ENCODE results near the gene HDHD3. TPM values are rescaled to one million over a fixed set of nuclear protein-coding genes. Genes with fewer than 3 reads are reported as not detected.
"Not testable (repeated sequence)": the region's sequence is repeated elsewhere in the genome, so short reads cannot be mapped to it uniquely, and the experiment has no call there.

The HDHD3 gene
- polyA plus RNA-seq, 4 donors = 96.9 to 370 (median 210) TPM

GRCh38 chr9:113409883-113410206, 33.1 kb upstream of the HDHD3 start:
- Histone ChIP-seq H3K9me3 (ENCODE audit: control insufficient read depth in 2 of 2, insufficient read depth in 1 of 2, low read depth in 1 of 2, low read length in 1 of 2) (no peaks in the 10 kb centered on the region), H3K27ac (ENCODE audit: low read depth in 1 of 3, low read length in 2 of 3) (peak overlapping the region; percentile 43 to 99 (median 96)), H3K4me1 (ENCODE audit: control insufficient read depth in 3 of 3, insufficient read depth in 2 of 3, low read depth in 1 of 3, low read length in 2 of 3) (peaks cover 0 to 6% (median 0%) of the 10 kb centered on the region in 3 donors), H3K36me3 (ENCODE audit: control insufficient read depth in 3 of 3, insufficient read depth in 2 of 3, low read depth in 1 of 3, low read length in 3 of 3) (peaks cover 0 to 14% (median 4%) of the 10 kb centered on the region in 3 donors), H3K27me3 (ENCODE audit: control insufficient read depth in 3 of 3, insufficient read depth in 3 of 3, low read length in 3 of 3) (no peaks in the 10 kb centered on the region), H3K4me3 (ENCODE audit: low read depth in 1 of 3, low read length in 3 of 3) (peak overlapping the region; percentile 70 to 83 (median 73))
- DNase-seq = no peak
- no peak for FAIRE-seq
- WGBS, 3 donors = 0% methylated on average over 20 of the region's 20 CpGs

DNA sequence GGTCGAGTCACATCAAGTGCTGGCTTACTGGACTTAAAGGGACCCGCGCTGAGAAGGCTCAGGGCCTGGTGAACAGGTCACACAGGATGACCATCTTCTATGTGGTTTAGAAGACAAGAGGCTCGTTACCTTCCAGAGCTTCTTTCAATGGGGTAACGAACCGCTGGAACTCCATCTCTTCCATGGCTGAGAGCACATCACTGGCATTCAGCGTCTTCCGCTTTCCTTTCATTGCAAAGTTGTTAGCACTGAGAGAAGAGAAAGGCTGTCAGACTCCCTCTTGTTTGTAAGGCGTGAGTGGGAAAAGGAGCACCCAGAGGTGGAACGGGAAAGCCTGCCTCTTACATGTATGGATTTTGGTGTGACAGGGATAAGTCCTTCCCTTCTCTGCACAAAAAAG, 32.7 kb upstream of the HDHD3 start:
- peaks cover 0 to 6% (median 0%) of the 10 kb centered on the region in 3 donors for H3K4me1 ChIP-seq (ENCODE audit: control insufficient read depth in 3 of 3, insufficient read depth in 2 of 3, low read depth in 1 of 3, low read length in 2 of 3)
- peak overlapping the region in 2 of 3 donors; percentile 96 to 99 for H3K27ac ChIP-seq (ENCODE audit: low read depth in 1 of 3, low read length in 2 of 3)
- H3K9me3 ChIP-seq (ENCODE audit: control insufficient read depth in 2 of 2, insufficient read depth in 1 of 2, low read depth in 1 of 2, low read length in 1 of 2) = no peaks in the 10 kb centered on the region
- H3K36me3 ChIP-seq (ENCODE audit: control insufficient read depth in 3 of 3, insufficient read depth in 2 of 3, low read depth in 1 of 3, low read length in 3 of 3) = peaks cover 0 to 14% (median 4%) of the 10 kb centered on the region in 3 donors
- DNase-seq = no peak
- WGBS, 3 donors = 22 to 38% (median 22%) methylated on average over 10 of the region's 10 CpGs
- FAIRE-seq = no peak
- no peaks in the 10 kb centered on the region for H3K27me3 ChIP-seq (ENCODE audit: control insufficient read depth in 3 of 3, insufficient read depth in 3 of 3, low read length in 3 of 3)
- peak overlapping the region; percentile 70 to 83 (median 73) for H3K4me3 ChIP-seq (ENCODE audit: low read depth in 1 of 3, low read length in 3 of 3)

DNA sequence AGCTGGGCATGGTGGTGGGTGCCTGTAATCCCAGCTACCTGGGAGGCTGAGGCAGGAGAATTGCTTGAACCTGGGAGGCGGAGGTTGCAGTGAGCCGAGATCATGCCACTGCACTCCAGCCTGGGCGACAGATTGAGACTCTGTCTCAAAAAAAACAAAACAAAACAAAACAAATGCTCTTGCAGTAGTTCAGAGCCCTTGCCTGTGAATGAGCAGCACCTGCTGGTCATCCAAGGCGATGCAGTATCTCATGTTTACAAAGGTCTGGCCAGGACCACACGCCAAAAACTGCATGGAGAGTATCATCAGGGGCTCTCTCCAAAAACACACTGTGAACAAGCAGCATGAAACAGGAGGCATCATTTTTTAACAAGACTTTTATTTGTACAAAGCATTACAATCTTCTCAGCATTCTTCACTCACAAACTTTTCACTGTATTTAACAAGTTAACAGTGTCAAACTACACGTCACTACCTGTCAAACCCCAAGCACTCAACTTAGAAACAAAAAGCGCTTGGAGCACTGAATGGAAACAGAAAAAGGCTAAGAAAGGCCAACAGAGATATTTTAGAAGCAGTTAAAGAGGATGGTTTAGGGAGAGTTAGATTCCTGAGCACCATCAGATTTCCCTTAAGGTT, 30.2 kb upstream of the HDHD3 start:
- peak; percentile 72 to 75 for DNase-seq
- not testable (repeated sequence) for H3K9me3 ChIP-seq (ENCODE audit: control insufficient read depth in 2 of 2, insufficient read depth in 1 of 2, low read depth in 1 of 2, low read length in 1 of 2); H3K27me3 ChIP-seq (ENCODE audit: control insufficient read depth in 3 of 3, insufficient read depth in 3 of 3, low read length in 3 of 3); FAIRE-seq; H3K4me1 ChIP-seq (ENCODE audit: control insufficient read depth in 3 of 3, insufficient read depth in 2 of 3, low read depth in 1 of 3, low read length in 2 of 3); H3K4me3 ChIP-seq (ENCODE audit: low read depth in 1 of 3, low read length in 3 of 3)
- 28 to 33% (median 30%) methylated on average over 7 of the region's 7 CpGs for WGBS, 3 donors
- Histone ChIP-seq H3K27ac (ENCODE audit: low read depth in 1 of 3, low read length in 2 of 3) (peak overlapping the region in 1 of 3 donors; percentile 20), H3K36me3 (ENCODE audit: control insufficient read depth in 3 of 3, insufficient read depth in 2 of 3, low read depth in 1 of 3, low read length in 3 of 3) (peaks cover 0 to 14% (median 4%) of the 10 kb centered on the region in 3 donors)

GRCh38 chr9:113406353-113406752, 29.6 kb upstream of the HDHD3 start:
- Histone ChIP-seq H3K36me3 (ENCODE audit: control insufficient read depth in 3 of 3, insufficient read depth in 2 of 3, low read depth in 1 of 3, low read length in 3 of 3) (peaks cover 0 to 14% (median 4%) of the 10 kb centered on the region in 3 donors), H3K4me1 (ENCODE audit: control insufficient read depth in 3 of 3, insufficient read depth in 2 of 3, low read depth in 1 of 3, low read length in 2 of 3) (peaks cover 0 to 13% (median 4%) of the 10 kb centered on the region in 3 donors)
- not testable (repeated sequence) for FAIRE-seq; DNase-seq; H3K27ac ChIP-seq (ENCODE audit: low read depth in 1 of 3, low read length in 2 of 3); H3K4me3 ChIP-seq (ENCODE audit: low read depth in 1 of 3, low read length in 3 of 3); H3K27me3 ChIP-seq (ENCODE audit: control insufficient read depth in 3 of 3, insufficient read depth in 3 of 3, low read length in 3 of 3); H3K9me3 ChIP-seq (ENCODE audit: control insufficient read depth in 2 of 2, insufficient read depth in 1 of 2, low read depth in 1 of 2, low read length in 1 of 2)
- 82 to 91% (median 84%) methylated on average over 9 of the region's 9 CpGs for WGBS, 3 donors

- H3K4me3 ChIP-seq (ENCODE audit: low read depth in 1 of 3, low read length in 3 of 3) = no peak overlapping the region
- WGBS, 3 donors = 65 to 76% (median 66%) methylated on average over 2 of the region's 2 CpGs
- no peaks in the 10 kb centered on the region for H3K27me3 ChIP-seq (ENCODE audit: control insufficient read depth in 3 of 3, insufficient read depth in 3 of 3, low read length in 3 of 3)
- H3K9me3 ChIP-seq (ENCODE audit: control insufficient read depth in 2 of 2, insufficient read depth in 1 of 2, low read depth in 1 of 2, low read length in 1 of 2) = no peaks in the 10 kb centered on the region
- peaks cover 0 to 16% (median 4%) of the 10 kb centered on the region in 3 donors for H3K36me3 ChIP-seq (ENCODE audit: control insufficient read depth in 3 of 3, insufficient read depth in 2 of 3, low read depth in 1 of 3, low read length in 3 of 3)
- DNase-seq = no peak
- no peak for FAIRE-seq
- H3K27ac ChIP-seq (ENCODE audit: low read depth in 1 of 3, low read length in 2 of 3) = no peak overlapping the region
- H3K4me1 ChIP-seq (ENCODE audit: control insufficient read depth in 3 of 3, insufficient read depth in 2 of 3, low read depth in 1 of 3, low read length in 2 of 3) = peaks cover 4 to 16% (median 5%) of the 10 kb centered on the region in 3 donors
These were observed 26.9 kb upstream of the HDHD3 start for GRCh38 chr9:113403646-113404045.

DNA sequence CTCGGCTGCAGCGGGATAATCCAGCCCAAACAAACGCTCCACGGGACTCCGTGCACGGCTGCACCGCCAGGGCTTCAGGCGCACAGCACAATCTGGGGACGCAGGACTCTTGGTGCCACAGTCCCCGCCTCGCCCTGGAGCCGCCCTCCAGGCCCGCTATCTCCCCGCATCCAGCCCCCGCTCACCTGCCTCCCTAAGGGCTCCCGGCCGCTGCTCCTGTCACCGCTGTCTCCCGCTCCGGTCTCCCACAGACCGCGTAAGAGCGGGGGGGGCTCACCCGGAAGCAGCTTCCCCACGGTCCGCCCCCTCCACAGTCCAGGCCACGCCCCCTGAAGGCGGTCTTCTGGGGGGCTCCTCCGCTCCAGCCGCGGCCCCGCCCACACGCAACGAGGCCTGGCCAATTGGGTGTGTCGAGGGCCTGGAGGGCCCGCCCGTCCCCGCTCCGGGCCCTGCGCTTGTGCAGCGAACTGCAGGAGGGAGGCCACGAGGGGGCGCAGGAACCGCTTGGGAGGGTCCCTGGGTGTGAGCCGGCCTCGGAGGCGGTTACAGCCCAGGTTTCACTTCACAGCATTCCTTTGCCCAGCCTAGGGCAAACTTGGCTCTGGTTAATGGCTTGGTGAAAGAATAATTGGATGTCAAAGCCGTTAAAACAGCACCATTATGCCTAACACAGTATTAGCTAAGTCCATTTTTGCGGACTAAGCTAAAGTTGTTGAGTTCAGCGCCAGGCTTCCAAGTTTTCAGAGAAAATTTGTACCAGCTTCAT, 24.4 kb upstream of the HDHD3 start, which contains the start of gene ALAD:
TSS of gene ALAD (minus strand) at position 258 of the 766 bp plus-strand sequence. CDS start 7,725 bp downstream, outside the sequence.
- Histone ChIP-seq H3K27me3 (ENCODE audit: control insufficient read depth in 3 of 3, insufficient read depth in 3 of 3, low read length in 3 of 3) (no peaks in the 10 kb centered on the region), H3K4me3 (ENCODE audit: low read depth in 1 of 3, low read length in 3 of 3) (peak within 1 kb of the TSS; percentile 63 to 97 (median 79)), H3K36me3 (ENCODE audit: control insufficient read depth in 3 of 3, insufficient read depth in 2 of 3, low read depth in 1 of 3, low read length in 3 of 3) (peaks cover 0 to 16% (median 0%) of the 10 kb centered on the region in 3 donors), H3K27ac (ENCODE audit: low read depth in 1 of 3, low read length in 2 of 3) (peak within 1 kb of the TSS; percentile 62 to 91 (median 74)), H3K4me1 (ENCODE audit: control insufficient read depth in 3 of 3, insufficient read depth in 2 of 3, low read depth in 1 of 3, low read length in 2 of 3) (peaks cover 7 to 38% (median 11%) of the 10 kb centered on the region in 3 donors), H3K9me3 (ENCODE audit: control insufficient read depth in 2 of 2, insufficient read depth in 1 of 2, low read depth in 1 of 2, low read length in 1 of 2) (no peaks in the 10 kb centered on the region)
- DNase-seq (peak; percentile 99 to 100), FAIRE-seq (no peak)
- 2% methylated on average over 40 to 50 of the region's 50 CpGs for WGBS, 3 donors

DNA sequence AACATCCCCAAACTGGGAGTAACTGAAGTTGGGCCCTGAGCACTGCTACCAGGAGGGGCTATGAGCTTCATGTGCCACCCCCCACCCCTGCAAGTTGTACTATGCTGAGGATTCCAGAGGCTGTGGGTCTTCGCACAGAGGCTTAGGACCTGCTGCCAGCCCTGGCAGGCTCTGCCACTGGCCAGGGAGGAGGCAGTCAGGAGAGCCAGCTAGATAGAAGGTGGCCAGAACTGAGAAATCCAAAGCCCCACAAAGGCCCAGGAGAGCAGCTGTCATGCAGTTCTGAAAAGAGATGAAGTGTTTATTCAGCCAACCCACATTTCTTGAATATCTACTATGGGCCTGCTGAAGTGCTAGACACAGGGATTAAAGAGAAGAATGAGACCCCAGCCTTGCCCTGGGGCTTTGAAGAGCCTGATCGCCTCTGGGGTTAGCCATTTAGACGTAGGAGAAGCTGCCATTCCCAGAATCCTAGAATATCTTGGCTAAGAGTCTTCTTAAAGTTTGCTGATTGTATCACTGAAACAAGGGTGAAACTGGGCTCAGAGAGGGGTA, 22.9 kb upstream of the HDHD3 start:
- Histone ChIP-seq H3K36me3 (ENCODE audit: control insufficient read depth in 3 of 3, insufficient read depth in 2 of 3, low read depth in 1 of 3, low read length in 3 of 3) (peaks cover 0 to 18% (median 0%) of the 10 kb centered on the region in 3 donors), H3K4me3 (ENCODE audit: low read depth in 1 of 3, low read length in 3 of 3) (peak overlapping the region in 2 of 3 donors; percentile 79 to 97), H3K27me3 (ENCODE audit: control insufficient read depth in 3 of 3, insufficient read depth in 3 of 3, low read length in 3 of 3) (no peaks in the 10 kb centered on the region), H3K9me3 (ENCODE audit: control insufficient read depth in 2 of 2, insufficient read depth in 1 of 2, low read depth in 1 of 2, low read length in 1 of 2) (no peaks in the 10 kb centered on the region), H3K27ac (ENCODE audit: low read depth in 1 of 3, low read length in 2 of 3) (no peak overlapping the region), H3K4me1 (ENCODE audit: control insufficient read depth in 3 of 3, insufficient read depth in 2 of 3, low read depth in 1 of 3, low read length in 2 of 3) (peaks cover 7 to 42% (median 13%) of the 10 kb centered on the region in 3 donors)
- 69 to 84% (median 81%) methylated on average over 3 of the region's 3 CpGs for WGBS, 3 donors
- DNase-seq (no peak), FAIRE-seq (no peak)

DNA sequence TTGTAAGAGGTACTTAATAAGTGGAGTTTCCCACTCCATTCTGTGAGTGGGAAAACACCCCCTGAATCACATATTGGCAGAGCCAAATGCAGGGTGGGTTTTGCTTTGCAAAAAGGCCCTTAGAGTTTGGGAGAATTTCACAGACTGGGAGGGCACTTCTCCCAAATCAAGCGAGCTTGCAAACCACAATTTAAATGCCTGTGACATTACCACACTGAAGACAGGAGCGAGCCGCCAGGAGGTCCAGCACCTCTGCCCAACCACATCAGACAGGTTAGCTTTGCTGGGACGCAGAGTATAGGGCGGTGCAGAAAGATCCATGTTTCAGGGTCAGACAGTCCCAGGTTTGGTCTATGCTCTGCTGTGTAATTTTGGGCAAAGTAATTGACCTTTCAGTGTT, 22.0 kb upstream of the HDHD3 start:
- WGBS, 3 donors = 51 to 81% (median 61%) methylated on average over 5 of the region's 5 CpGs
- H3K4me3 ChIP-seq (ENCODE audit: low read depth in 1 of 3, low read length in 3 of 3) = no peak overlapping the region
- H3K36me3 ChIP-seq (ENCODE audit: control insufficient read depth in 3 of 3, insufficient read depth in 2 of 3, low read depth in 1 of 3, low read length in 3 of 3) = peaks cover 0 to 25% (median 0%) of the 10 kb centered on the region in 3 donors
- no peaks in the 10 kb centered on the region for H3K9me3 ChIP-seq (ENCODE audit: control insufficient read depth in 2 of 2, insufficient read depth in 1 of 2, low read depth in 1 of 2, low read length in 1 of 2)
- DNase-seq (no peak), FAIRE-seq (no peak)
- H3K4me1 ChIP-seq (ENCODE audit: control insufficient read depth in 3 of 3, insufficient read depth in 2 of 3, low read depth in 1 of 3, low read length in 2 of 3) = peaks cover 7 to 42% (median 13%) of the 10 kb centered on the region in 3 donors
- H3K27ac ChIP-seq (ENCODE audit: low read depth in 1 of 3, low read length in 2 of 3) = peak overlapping the region in 1 of 3 donors; percentile 18
- no peaks in the 10 kb centered on the region for H3K27me3 ChIP-seq (ENCODE audit: control insufficient read depth in 3 of 3, insufficient read depth in 3 of 3, low read length in 3 of 3)
